K562 (cell line): ENCODE data around the gene NEU1. TPM values are rescaled to one million over a fixed set of nuclear protein-coding genes. Genes with fewer than 3 reads are reported as not detected.
A peak's percentile ranks its signal among the peaks of the same experiment; 100 is the strongest.

ENCODE experiments used
- CBX1 ChIP-seq: sonication (generic); IDR thresholded peaks from 2 replicates; pipeline ENCODE4 v1.6.1; 2016; ENCODE audit warnings: antibody characterized with exemption, low read depth, mild to moderate bottlenecking
- CCNT2 ChIP-seq: IDR thresholded peaks from 2 replicates; pipeline ENCODE4 v1.6.1; 2011; ENCODE audit warnings: borderline replicate concordance, low read depth, mild to moderate bottlenecking, moderate library complexity, mixed read lengths, low read length; ENCODE audit not compliant: insufficient read length; ENCODE audit errors: extremely low read depth
- CHD1 ChIP-seq: fragments of 200-600 bp; sonication (generic); IDR thresholded peaks from one replicate; pipeline ENCODE4 v1.6.1; 2012; ENCODE audit warnings: mild to moderate bottlenecking, moderate library complexity, low read length, inconsistent platforms
- CXXC5 ChIP-seq: fragments of 250-450 bp; sonication (Bioruptor Pico); IDR thresholded peaks from 2 replicates; pipeline ENCODE4 v1.8.0; 2022; ENCODE audit warnings: inconsistent platforms, mild to moderate bottlenecking, moderate library complexity
- E2F5 ChIP-seq: sonication (generic); formaldehyde crosslinking; IDR thresholded peaks from 2 replicates; pipeline ENCODE4 v1.8.0; 2022; ENCODE audit warnings: mild to moderate bottlenecking, missing genetic modification reagents
- ELK3 ChIP-seq: fragments of 450-650 bp; formaldehyde crosslinking; IDR thresholded peaks from 2 replicates; pipeline ENCODE4 v1.4.0; 2020; ENCODE audit warnings: mild to moderate bottlenecking
- FOSL1 ChIP-seq: fragments of 200-800 bp; sonication (Bioruptor generic); conservative IDR thresholded peaks from 2 replicates; pipeline ENCODE4 v1.6.1; 2016; ENCODE audit warnings: missing genetic modification characterization, missing compliant biosample characterization
- NRF1 ChIP-seq, 2 experiments: fragments of 450-650 bp; IDR thresholded peaks in 1 of 2; conservative IDR thresholded peaks in 1 of 2; 2 replicates each; pipeline ENCODE4 v1.6.1; 2014; ENCODE audit warnings: mild to moderate bottlenecking in 2 of 2
- PURB ChIP-seq: sonication (generic); formaldehyde crosslinking; IDR thresholded peaks from 2 replicates; pipeline ENCODE4 v1.9.0; 2021; ENCODE audit warnings: low read depth, mild to moderate bottlenecking, missing genetic modification reagents
- PYGO2 ChIP-seq: fragments of 450-650 bp; IDR thresholded peaks from 2 replicates; pipeline ENCODE4 v1.6.1; 2016; ENCODE audit warnings: mild to moderate bottlenecking, missing genetic modification characterization, moderate library complexity, missing compliant biosample characterization
- RBM17 ChIP-seq: fragments of 200-400 bp; formaldehyde crosslinking; IDR thresholded peaks from 2 replicates; pipeline ENCODE4 v1.6.1; 2017; ENCODE audit warnings: low read depth, mild to moderate bottlenecking, low read length, borderline replicate concordance
- TEAD4 ChIP-seq, 2 experiments: sonication (generic) in 1 of 2; formaldehyde crosslinking in 1 of 2; IDR thresholded peaks; 2 replicates each; pipeline versions ENCODE4 v1.6.1 to v1.8.0; 2012 to 2022; ENCODE audit warnings: borderline replicate concordance in 1 of 2, inconsistent platforms in 1 of 2, low read length in 1 of 2, mild to moderate bottlenecking in 1 of 2, missing genetic modification reagents in 1 of 2
- TFAM ChIP-seq: fragments of 250-450 bp; sonication (Bioruptor Pico); conservative IDR thresholded peaks from 2 replicates; pipeline ENCODE4 v1.5.0; 2021; ENCODE audit warnings: mild to moderate bottlenecking, moderate library complexity
- TGIF2 ChIP-seq: sonication (generic); formaldehyde crosslinking; IDR thresholded peaks from 2 replicates; pipeline ENCODE4 v1.8.1; 2022; ENCODE audit warnings: mild to moderate bottlenecking, missing genetic modification reagents, moderate library complexity
- ZKSCAN1 ChIP-seq: fragments of 150-350 bp; IDR thresholded peaks from 2 replicates; pipeline ENCODE4 v1.6.1; 2016; ENCODE audit warnings: low read depth, low read length
- ZNF639 ChIP-seq, 2 experiments: fragments of 200-800 bp in 1 of 2; sonication (Bioruptor generic) in 1 of 2; sonication (generic) in 1 of 2; formaldehyde crosslinking in 1 of 2; IDR thresholded peaks in 1 of 2; conservative IDR thresholded peaks in 1 of 2; 2 replicates each; pipeline versions ENCODE4 v1.5.0 to v1.6.1; 2016 to 2020; ENCODE audit warnings: missing compliant biosample characterization in 1 of 2, missing genetic modification characterization in 1 of 2, missing genetic modification reagents in 1 of 2
- ZNF644 ChIP-seq: fragments of 200-800 bp; sonication (Bioruptor generic); IDR thresholded peaks from 2 replicates; pipeline ENCODE4 v1.6.1; 2016; ENCODE audit warnings: low read depth, missing genetic modification characterization, missing compliant biosample characterization
- polyA plus RNA-seq, 8 experiments: library from polyadenylated mRNA; depleted of rRNA in 4 of 8; stranded (reverse) in 5 of 8; unstranded in 3 of 8; fragments of >200 nt; fragmentation: Nextera tagmentation in 2 of 8; fragmentation: Illumina TruSeq in 1 of 8; extraction: Ambion mirVana in 2 of 8; extraction: Trizol in 1 of 8; gene quantifications; 2 replicates each; pipeline versions ENCODE4 v1.2.1 to v1.2.3, GENCODE V29; 2011 to 2014; ENCODE audit warnings: inconsistent platforms in 1 of 8, missing spikeins in 1 of 8
- total RNA-seq, 7 experiments: library from RNA; depleted of rRNA in 6 of 7; stranded (reverse); fragments of >200 nt in 6 of 7; fragmentation: Illumina TruSeq in 2 of 7; extraction: Trizol in 2 of 7; gene quantifications; 2 replicates each; pipeline versions ENCODE4 v1.2.1 to v1.2.3, GENCODE V29; 2011 to 2021; ENCODE audit warnings: low replicate concordance in 1 of 7
- TF ChIP-seq, protein P1 (sequence below): sonication (generic); formaldehyde crosslinking; IDR thresholded peaks from 2 replicates; pipeline ENCODE4 v1.8.0; 2023; ENCODE audit warnings: mild to moderate bottlenecking, missing genetic modification reagents
- TF ChIP-seq, protein P2 (sequence below): sonication (generic); formaldehyde crosslinking; IDR thresholded peaks from 2 replicates; pipeline ENCODE4 v1.8.1; 2022; ENCODE audit warnings: missing genetic modification reagents

Gene NEU1
- total and polyA plus RNA-seq, 9 of the 15 experiments (the other 6 are each of a cell fraction or from before 2014, with no cell fraction given), result 14.8 to 67.8 (median 51.0) TPM

DNA sequence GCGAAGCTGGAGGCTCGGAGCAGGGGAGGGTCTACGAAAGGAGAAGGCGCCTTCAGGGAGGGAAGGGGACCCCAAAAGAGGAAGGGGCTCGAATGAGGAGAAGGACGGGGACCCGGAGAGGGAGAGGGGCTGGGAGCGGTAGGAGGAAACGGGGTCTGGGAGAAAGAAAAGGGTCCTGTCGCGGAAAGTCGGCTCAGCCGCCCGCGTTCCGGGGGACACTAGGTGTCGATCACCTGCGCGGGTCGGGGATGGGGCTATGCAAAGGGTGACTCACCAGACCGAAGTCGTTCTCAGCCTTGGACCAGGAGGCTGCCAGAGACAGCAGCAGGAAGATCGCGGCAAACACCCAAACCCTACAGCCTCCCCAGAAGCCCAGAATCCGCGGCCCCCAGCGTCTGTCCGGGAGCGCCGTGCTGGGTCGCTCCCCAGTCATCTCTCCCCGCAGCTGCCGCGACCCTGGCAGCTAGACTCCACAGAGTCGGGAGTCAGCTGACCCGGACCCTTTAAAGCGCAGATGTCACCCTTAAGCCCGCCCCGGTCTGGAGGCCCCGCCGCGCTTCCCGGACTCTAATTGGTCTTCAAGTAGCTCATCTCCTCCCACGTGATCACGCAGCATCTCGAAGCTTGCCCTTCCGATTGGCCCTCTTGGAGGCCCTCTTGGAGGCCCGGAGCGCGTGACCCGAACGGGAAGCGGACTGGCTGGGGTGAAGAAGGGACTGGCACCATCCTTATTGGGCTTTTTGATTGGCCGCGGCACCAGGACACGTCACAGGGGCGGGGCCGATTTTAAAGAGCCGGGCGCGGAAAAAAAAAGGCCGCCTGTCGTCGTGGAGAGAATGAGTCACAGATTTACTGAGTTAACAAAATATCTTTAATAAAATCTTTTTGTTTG is at the start of gene NEU1 (continued):
- TF ChIP-seq TEAD4 (IDR thresholded peaks at IDR 0.05; ENCODE audit: low read length), result no peak; the same call in 1 of the 2 replicates
- no peak for TF ChIP-seq TEAD4 (CRISPR knock-in tag; IDR thresholded peaks at IDR 0.05; ENCODE audit: borderline replicate concordance)
- peak; percentile 71 for TF ChIP-seq CHD1
- peak; percentile 97 for TF ChIP-seq CXXC5 (CRISPR knock-in tag)
- no peak; the same call in 1 of the 2 replicates for TF ChIP-seq CBX1
- TF ChIP-seq, protein P1, sequence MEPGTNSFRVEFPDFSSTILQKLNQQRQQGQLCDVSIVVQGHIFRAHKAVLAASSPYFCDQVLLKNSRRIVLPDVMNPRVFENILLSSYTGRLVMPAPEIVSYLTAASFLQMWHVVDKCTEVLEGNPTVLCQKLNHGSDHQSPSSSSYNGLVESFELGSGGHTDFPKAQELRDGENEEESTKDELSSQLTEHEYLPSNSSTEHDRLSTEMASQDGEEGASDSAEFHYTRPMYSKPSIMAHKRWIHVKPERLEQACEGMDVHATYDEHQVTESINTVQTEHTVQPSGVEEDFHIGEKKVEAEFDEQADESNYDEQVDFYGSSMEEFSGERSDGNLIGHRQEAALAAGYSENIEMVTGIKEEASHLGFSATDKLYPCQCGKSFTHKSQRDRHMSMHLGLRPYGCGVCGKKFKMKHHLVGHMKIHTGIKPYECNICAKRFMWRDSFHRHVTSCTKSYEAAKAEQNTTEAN (CRISPR knock-in tag), result 0 out of 2 replicates have a peak, but pooled peaks have one; percentile 75
- TF ChIP-seq ELK3 (CRISPR knock-in tag), result no peak
- no peak for TF ChIP-seq RBM17
- TF ChIP-seq, protein P2, sequence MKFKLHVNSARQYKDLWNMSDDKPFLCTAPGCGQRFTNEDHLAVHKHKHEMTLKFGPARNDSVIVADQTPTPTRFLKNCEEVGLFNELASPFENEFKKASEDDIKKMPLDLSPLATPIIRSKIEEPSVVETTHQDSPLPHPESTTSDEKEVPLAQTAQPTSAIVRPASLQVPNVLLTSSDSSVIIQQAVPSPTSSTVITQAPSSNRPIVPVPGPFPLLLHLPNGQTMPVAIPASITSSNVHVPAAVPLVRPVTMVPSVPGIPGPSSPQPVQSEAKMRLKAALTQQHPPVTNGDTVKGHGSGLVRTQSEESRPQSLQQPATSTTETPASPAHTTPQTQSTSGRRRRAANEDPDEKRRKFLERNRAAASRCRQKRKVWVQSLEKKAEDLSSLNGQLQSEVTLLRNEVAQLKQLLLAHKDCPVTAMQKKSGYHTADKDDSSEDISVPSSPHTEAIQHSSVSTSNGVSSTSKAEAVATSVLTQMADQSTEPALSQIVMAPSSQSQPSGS, result no peak
- TF ChIP-seq NRF1 (conservative IDR thresholded peaks at IDR 0.05 in 1 of 2, IDR thresholded peaks at IDR 0.05 in 1 of 2), result peak; percentile 77 to 80
- TF ChIP-seq PYGO2 (tag), result no peak
- no peak for TF ChIP-seq TFAM
- no peak for TF ChIP-seq ZNF644 (tag)
- TF ChIP-seq FOSL1 (tag), result peak; percentile 99
- no peak for TF ChIP-seq ZKSCAN1
- TF ChIP-seq PURB, result no peak
- TF ChIP-seq TGIF2 (CRISPR knock-in tag), result peak; percentile 99
- peak in 1 of 2 experiments; percentile 58; a peak in 1 of 4 replicates for TF ChIP-seq ZNF639 (CRISPR knock-in tag; conservative IDR thresholded peaks at IDR 0.05 in 1 of 2, IDR thresholded peaks at IDR 0.05 in 1 of 2)
- peak; percentile 61 for TF ChIP-seq CCNT2
- TF ChIP-seq E2F5 (CRISPR knock-in tag), result no peak; the same call in 1 of the 2 replicates
